Measurements from ENCODE around the gene CNOT11. TPM values are rescaled to one million over a fixed set of nuclear protein-coding genes. Genes with fewer than 3 reads are reported as not detected.
"Not testable (repeated sequence)": the region's sequence is repeated elsewhere in the genome, so short reads cannot be mapped to it uniquely, and the experiment has no call there.

The CNOT11 gene
- total RNA-seq = 33.8 TPM
- long read RNA-seq, transcript CNOT11-201 (7 exons, 2,599 nt) = major isoform, 130 of 146 reads
- long read RNA-seq, partial matches to known transcripts = 6 of 146 reads
- long read RNA-seq, other reads (novel, unspliced or antisense) = 10 of 146 reads

DNA sequence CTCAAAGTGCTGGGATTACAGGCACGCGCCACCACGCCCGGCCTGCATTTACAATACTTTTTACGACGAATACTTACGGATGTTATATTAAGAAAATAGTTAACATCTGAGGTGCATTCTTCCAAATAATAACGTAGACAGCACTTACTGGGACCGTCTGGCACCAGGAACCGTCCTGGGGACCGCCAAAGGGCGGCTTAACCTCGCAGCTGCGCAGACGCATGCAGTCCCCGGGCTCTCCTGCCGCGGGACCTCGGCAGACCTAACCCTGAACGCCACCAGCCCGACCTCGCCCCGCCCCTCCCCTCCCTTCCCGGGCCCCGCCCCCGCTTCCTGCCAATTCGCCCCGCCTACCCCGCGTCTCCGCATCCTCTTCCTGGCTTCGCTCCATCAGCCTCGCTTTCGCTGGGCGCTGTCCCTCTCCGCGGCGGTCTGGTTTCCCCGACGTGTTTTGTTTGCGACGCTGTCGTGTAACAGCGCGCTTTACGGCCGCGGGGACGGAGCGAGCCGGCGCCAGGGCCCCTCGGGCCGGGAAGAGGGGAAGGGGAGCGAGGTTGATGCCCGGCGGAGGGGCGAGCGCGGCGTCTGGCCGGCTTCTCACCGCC is at the start of gene CNOT11:
TSS of gene CNOT11 (plus strand) at position 479 of the 605 bp plus-strand sequence. CDS start at position 558, 79 bp downstream.
- H3K9me3 ChIP-seq (replicated peaks) = no peaks in the 10 kb centered on the region
- peak; percentile 100 for DNase-seq
- peak within 1 kb of the TSS; percentile 92 for H3K27ac ChIP-seq (replicated peaks)
- H3K36me3 ChIP-seq = peaks cover under 1% of the 10 kb centered on the region
- peaks cover 40% of the 10 kb centered on the region for H3K4me1 ChIP-seq
- H3K27me3 ChIP-seq (ENCODE audit: low read depth) = no peaks in the 10 kb centered on the region
- TF ChIP-seq, protein P1, sequence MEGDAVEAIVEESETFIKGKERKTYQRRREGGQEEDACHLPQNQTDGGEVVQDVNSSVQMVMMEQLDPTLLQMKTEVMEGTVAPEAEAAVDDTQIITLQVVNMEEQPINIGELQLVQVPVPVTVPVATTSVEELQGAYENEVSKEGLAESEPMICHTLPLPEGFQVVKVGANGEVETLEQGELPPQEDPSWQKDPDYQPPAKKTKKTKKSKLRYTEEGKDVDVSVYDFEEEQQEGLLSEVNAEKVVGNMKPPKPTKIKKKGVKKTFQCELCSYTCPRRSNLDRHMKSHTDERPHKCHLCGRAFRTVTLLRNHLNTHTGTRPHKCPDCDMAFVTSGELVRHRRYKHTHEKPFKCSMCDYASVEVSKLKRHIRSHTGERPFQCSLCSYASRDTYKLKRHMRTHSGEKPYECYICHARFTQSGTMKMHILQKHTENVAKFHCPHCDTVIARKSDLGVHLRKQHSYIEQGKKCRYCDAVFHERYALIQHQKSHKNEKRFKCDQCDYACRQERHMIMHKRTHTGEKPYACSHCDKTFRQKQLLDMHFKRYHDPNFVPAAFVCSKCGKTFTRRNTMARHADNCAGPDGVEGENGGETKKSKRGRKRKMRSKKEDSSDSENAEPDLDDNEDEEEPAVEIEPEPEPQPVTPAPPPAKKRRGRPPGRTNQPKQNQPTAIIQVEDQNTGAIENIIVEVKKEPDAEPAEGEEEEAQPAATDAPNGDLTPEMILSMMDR (IDR thresholded peaks at IDR 0.05; ENCODE audit: borderline replicate concordance) = no peak
- H3K4me3 ChIP-seq = peak within 1 kb of the TSS; percentile 87
- intact Hi-C loops (cut with micrococcal nuclease) = no loop called here

DNA sequence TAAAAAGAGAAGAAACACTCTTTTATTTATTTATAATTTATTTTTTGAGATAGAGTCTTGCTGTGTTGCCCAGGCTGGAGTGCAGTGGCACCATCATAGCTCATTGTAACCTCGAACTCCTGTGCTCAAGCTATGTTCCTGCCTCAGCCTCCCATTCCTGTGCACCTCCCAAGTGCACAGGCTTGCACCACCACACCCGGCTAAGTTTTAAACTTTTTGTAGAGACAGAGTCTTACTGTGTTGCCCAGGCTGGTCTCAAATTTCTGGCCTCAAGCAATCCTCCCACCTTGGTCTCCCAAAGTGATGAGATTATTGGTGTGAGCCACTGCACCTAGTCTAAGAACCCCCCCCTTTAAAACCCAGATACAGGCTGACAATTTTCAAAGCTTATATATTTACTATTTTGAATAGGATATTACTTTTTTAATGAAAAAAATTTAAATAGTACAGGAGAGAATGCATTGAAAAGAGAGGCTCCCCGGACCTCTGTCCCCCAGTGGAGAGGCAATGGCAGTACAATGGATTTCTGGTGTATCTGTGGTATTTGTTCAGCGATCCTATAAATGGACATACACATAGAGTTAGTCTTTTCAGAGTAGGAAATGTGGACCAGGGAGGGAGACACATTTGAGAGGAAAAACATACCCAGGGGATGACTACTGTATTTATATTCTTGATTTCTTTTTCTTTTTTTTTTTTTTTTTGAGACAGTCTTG is 48.1 kb upstream of the CNOT11 start:
- Histone ChIP-seq H3K4me1 (peaks cover 10% of the 10 kb centered on the region), H3K9me3 (replicated peaks) (peaks cover 8% of the 10 kb centered on the region), H3K27ac (replicated peaks) (no peak overlapping the region), H3K27me3 (ENCODE audit: low read depth) (no peaks in the 10 kb centered on the region), H3K36me3 (no peaks in the 10 kb centered on the region), H3K4me3 (no peak overlapping the region)
- TF ChIP-seq, protein P1 (IDR thresholded peaks at IDR 0.05; ENCODE audit: borderline replicate concordance) = no peak
- intact Hi-C loops (cut with micrococcal nuclease) = no loop called here
- DNase-seq = no peak

DNA sequence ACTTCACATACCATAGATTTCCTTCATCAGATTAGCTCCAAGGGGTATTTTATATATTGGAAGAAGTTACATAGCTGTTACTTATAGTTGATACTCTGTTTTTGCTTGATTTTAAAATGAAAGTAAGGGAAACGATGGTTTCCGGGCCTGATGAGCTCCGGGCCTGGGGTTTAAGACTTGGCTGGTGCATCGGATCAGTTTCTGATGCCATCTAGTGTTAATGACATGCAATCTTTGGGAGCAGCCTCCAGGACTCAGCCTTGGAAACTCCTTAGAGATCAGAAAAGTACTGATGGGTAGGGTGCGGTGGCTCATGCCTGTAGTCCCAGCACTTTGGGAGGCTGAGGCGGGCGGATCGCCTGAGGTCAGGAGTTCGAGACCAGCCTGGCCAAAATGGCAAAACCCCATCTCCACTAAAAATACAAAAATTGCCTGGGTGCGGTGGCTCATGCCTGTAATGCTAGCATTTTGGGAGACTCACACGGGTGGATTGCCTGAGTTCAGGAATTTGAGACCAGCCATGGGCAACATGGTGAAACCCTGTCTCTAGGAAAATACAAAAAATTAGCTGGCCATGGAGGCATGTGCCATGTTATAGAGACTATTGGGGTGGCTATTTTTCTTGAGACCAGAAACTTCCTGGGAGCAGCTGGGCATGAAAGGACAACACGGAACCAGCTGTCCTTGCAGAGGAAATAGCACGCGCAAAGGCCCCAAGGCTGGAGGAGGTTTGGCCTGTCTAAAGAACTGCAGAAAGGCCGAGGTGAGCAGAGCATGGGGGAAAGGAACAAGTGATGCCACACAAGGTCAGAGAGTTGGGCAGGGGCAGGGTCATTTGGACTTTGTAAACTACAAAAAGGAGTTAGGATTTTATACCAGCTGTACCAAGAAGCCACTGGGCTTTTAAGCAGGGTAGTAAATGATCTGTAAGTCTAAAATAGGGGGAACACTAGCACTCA is 46.9 kb upstream of the CNOT11 start:
- Histone ChIP-seq H3K4me1 (peaks cover 10% of the 10 kb centered on the region), H3K27ac (replicated peaks) (no peak overlapping the region), H3K4me3 (peak overlapping the region; percentile 39), H3K9me3 (replicated peaks) (peaks cover 20% of the 10 kb centered on the region), H3K27me3 (ENCODE audit: low read depth) (no peaks in the 10 kb centered on the region), H3K36me3 (no peaks in the 10 kb centered on the region)
- TF ChIP-seq, protein P1 (IDR thresholded peaks at IDR 0.05; ENCODE audit: borderline replicate concordance) = peak; percentile 65
- intact Hi-C loops (cut with micrococcal nuclease) = no loop called here
- peak; percentile 25 for DNase-seq

DNA sequence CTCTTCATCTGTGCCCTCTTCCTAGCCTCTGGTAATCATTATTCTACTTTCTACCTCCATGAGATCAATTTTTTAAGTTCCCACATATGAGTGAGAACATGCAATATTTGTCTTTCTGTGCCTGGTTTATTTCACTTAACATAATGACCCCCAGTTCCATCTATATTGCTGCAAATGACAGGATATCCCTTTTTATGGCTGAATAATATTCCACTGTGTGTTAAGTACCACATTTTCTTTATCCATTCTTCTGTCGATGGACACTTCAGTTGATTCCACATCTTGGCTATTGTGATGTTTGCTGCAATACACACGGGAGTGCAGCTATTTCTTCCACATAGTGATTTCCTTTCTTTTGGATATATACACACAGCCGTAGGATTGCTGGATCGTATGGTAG is 43.9 kb upstream of the CNOT11 start:
- intact Hi-C loops (cut with micrococcal nuclease) = no loop called here
- DNase-seq = no peak
- Histone ChIP-seq H3K4me1 (peaks cover 10% of the 10 kb centered on the region), H3K36me3 (no peaks in the 10 kb centered on the region), H3K27me3 (ENCODE audit: low read depth) (no peaks in the 10 kb centered on the region), H3K4me3 (no peak overlapping the region), H3K27ac (replicated peaks) (no peak overlapping the region), H3K9me3 (replicated peaks) (peaks cover 22% of the 10 kb centered on the region)
- TF ChIP-seq, protein P1 (IDR thresholded peaks at IDR 0.05; ENCODE audit: borderline replicate concordance) = no peak

DNA sequence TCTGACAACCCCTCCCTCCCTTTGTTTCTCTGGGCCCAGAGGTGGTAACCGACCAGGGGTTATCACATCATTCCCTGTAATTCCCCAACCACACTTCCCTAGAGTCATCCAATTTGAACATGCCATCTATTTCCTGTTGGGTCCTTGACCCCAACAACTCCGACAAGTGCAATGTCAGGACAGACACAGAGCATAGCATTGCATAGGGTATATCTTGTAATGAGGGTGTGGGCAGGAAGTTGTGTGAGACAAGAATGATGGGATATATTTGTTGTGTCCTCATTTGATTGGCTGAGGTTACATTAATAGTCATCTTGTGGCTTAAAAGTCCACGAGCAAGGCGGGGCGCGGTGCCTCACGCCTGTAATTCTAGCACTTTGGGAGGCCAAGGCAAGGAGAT is 33.4 kb upstream of the CNOT11 start:
- H3K4me1 ChIP-seq = no peaks in the 10 kb centered on the region
- H3K27me3 ChIP-seq (ENCODE audit: low read depth) = no peaks in the 10 kb centered on the region
- DNase-seq = no peak
- no peaks in the 10 kb centered on the region for H3K9me3 ChIP-seq (replicated peaks)
- TF ChIP-seq, protein P1 (IDR thresholded peaks at IDR 0.05; ENCODE audit: borderline replicate concordance) = no peak
- H3K27ac ChIP-seq (replicated peaks) = no peak overlapping the region
- H3K4me3 ChIP-seq = no peak overlapping the region
- intact Hi-C loops (cut with micrococcal nuclease) = no loop called here
- H3K36me3 ChIP-seq = no peaks in the 10 kb centered on the region

DNA sequence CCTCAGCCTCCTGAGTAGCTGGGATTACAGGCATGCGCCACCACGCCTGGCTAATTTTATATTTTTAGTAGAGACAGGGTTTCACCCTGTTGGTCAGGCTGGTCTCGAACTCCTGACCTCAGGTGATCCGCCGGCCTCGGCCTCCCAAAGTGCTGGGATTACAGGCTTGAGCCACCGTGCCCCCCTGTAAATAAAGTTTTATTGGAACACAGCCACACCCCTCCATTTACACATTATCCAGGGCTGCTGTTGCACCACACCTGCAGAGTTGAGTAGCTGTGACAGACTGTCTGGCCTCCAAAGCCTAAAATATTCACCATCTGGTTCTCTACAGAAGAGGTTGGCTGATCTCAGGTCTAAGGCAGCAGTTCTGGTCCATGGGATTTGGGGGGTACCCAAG is 32.6 kb upstream of the CNOT11 start:
- H3K27me3 ChIP-seq (ENCODE audit: low read depth); H3K4me1 ChIP-seq; H3K9me3 ChIP-seq (replicated peaks); DNase-seq; H3K4me3 ChIP-seq; intact Hi-C loops (cut with micrococcal nuclease); H3K27ac ChIP-seq (replicated peaks); H3K36me3 ChIP-seq: not testable (repeated sequence)

All from left ventricle myocardium inferior (tissue), 1 donor.